Endothelial cell of hepatic sinusoid (primary cell): Measurements from ENCODE around the gene RSPH10B.
"Not testable (repeated sequence)": the region's sequence is repeated elsewhere in the genome, so short reads cannot be mapped to it uniquely, and the experiment has no call there.

Experiments used
- in situ Hi-C: cut with HindIII; loops from 2 replicates; pipeline ENCODE4 v1.10.0; 2017; ENCODE audit warnings: low sequenced_read_pairs

RSPH10B gene

GRCh38 chr7:5930290-5930689 lies 40.2 kb downstream of the RSPH10B start:
- in situ Hi-C loops: not testable (repeated sequence)

GRCh38 chr7:5926263-5926870 lies 44.1 kb downstream of the RSPH10B start:
- in situ Hi-C loops: not testable (repeated sequence)

GRCh38 chr7:5924630-5925029 lies 45.9 kb downstream of the RSPH10B start:
- in situ Hi-C loops: not testable (repeated sequence)

GRCh38 chr7:5924180-5924579 lies 46.3 kb downstream of the RSPH10B start:
- in situ Hi-C loops: not testable (repeated sequence)

- in situ Hi-C loops: not testable (repeated sequence)
Measured at GRCh38 chr7:5916529-5916928, 54.0 kb downstream of the RSPH10B start.

- in situ Hi-C loops: not testable (repeated sequence)
Measured at GRCh38 chr7:5908835-5909234, 61.7 kb downstream of the RSPH10B start.

GRCh38 chr7:5904726-5905125 lies 65.8 kb downstream of the RSPH10B start:
- in situ Hi-C loops: not testable (repeated sequence)

- in situ Hi-C loops: not testable (repeated sequence)
Measured at GRCh38 chr7:5903002-5903401, 67.5 kb downstream of the RSPH10B start.

GRCh38 chr7:5898480-5899224 lies 71.8 kb downstream of the RSPH10B start, which contains the start of gene CCZ1:
Gene CCZ1, plus strand, starts transcription at chr7:5898733. Its CDS starts 67 bp downstream, at chr7:5898800.
- in situ Hi-C loops: not testable (repeated sequence)

- in situ Hi-C loops: not testable (repeated sequence)
Measured at GRCh38 chr7:5897369-5897919, 73.0 kb downstream of the RSPH10B start.

GRCh38 chr7:5892498-5892897 lies 78.0 kb downstream of the RSPH10B start:
- in situ Hi-C loops: no loop called here

GRCh38 chr7:5890244-5890643 lies 80.2 kb downstream of the RSPH10B start:
- in situ Hi-C loops: not testable (repeated sequence)

GRCh38 chr7:5888021-5888420 lies 82.5 kb downstream of the RSPH10B start:
- in situ Hi-C loops: not testable (repeated sequence)

- in situ Hi-C loops: not testable (repeated sequence)
Measured at GRCh38 chr7:5884431-5884830, 86.1 kb downstream of the RSPH10B start.

- in situ Hi-C loops: not testable (repeated sequence)
Measured at GRCh38 chr7:5880106-5880505, 90.4 kb downstream of the RSPH10B start.

GRCh38 chr7:5879591-5879990 lies 90.9 kb downstream of the RSPH10B start:
- in situ Hi-C loops: not testable (repeated sequence)
